Keratinocyte (primary cell): ENCODE results near the gene TIPARP. TPM values are rescaled to one million over a fixed set of nuclear protein-coding genes. Genes with fewer than 3 reads are reported as not detected.

Experiments
- DNase-seq: peaks from one replicate; pipeline ENCODE4 v3.0.0-alpha.2; 2011; ENCODE audit warnings: low read depth, missing footprints, low spot score
- FAIRE-seq: peaks from 2 replicates; lab custom pipeline; 2011; peaks lifted over from hg19 to GRCh38; lab: Jason Lieb, UNC
- H2AFZ ChIP-seq: 2 replicates; pipeline ENCODE4 v1.6.0; 2012; ENCODE audit warnings: low read length, control low read depth, inconsistent platforms; ENCODE audit not compliant: control insufficient read depth
- H3K27ac ChIP-seq: 2 replicates; pipeline ENCODE4 v1.5.1; 2011; ENCODE audit warnings: low read length; ENCODE audit not compliant: control insufficient read depth, insufficient read depth
- H3K27me3 ChIP-seq: 3 replicates; pipeline ENCODE4 v1.6.0; 2011; ENCODE audit warnings: low read length; ENCODE audit not compliant: control insufficient read depth, insufficient read depth; ENCODE audit errors: extremely low read depth
- H3K36me3 ChIP-seq, 2 experiments: 2 replicates in 1 of 2; 3 replicates in 1 of 2; pipeline ENCODE4 v1.5.1; 2011; ENCODE audit warnings: low read length in 2 of 2, mild to moderate bottlenecking in 1 of 2; ENCODE audit not compliant: control insufficient read depth in 2 of 2, insufficient read depth in 2 of 2; ENCODE audit errors: extremely low read depth in 1 of 2
- H3K4me1 ChIP-seq: 3 replicates; pipeline ENCODE4 v1.5.1; 2011; ENCODE audit warnings: low read length; ENCODE audit not compliant: control insufficient read depth, insufficient read depth; ENCODE audit errors: extremely low read depth
- H3K4me2 ChIP-seq: 3 replicates; pipeline ENCODE4 v1.6.0; 2011; ENCODE audit warnings: low read depth, low read length; ENCODE audit not compliant: control insufficient read depth, insufficient read depth; ENCODE audit errors: extremely low read depth
- H3K4me3 ChIP-seq, 3 experiments: fragments of 200-600 bp in 1 of 3; sonication (generic) in 1 of 3; 2 replicates in 2 of 3; 3 replicates in 1 of 3; pipeline ENCODE4 v1.5.1; 2011 to 2016; ENCODE audit warnings: low read length in 3 of 3, mild to moderate bottlenecking in 3 of 3, control low read depth in 2 of 3, inconsistent platforms in 1 of 3, low read depth in 1 of 3, mixed read lengths in 1 of 3, mixed run types in 1 of 3, moderate library complexity in 1 of 3; ENCODE audit not compliant: control insufficient read depth in 2 of 3, insufficient read depth in 2 of 3; ENCODE audit errors: extremely low read depth in 1 of 3
- H3K79me2 ChIP-seq: 2 replicates; pipeline ENCODE4 v1.6.0; 2012; ENCODE audit warnings: low read length; ENCODE audit not compliant: control insufficient read depth, insufficient read depth
- H3K9ac ChIP-seq: 3 replicates; pipeline ENCODE4 v1.6.0; 2011; ENCODE audit warnings: low read length; ENCODE audit not compliant: control insufficient read depth, insufficient read depth; ENCODE audit errors: extremely low read depth
- H3K9me1 ChIP-seq: 3 replicates; pipeline ENCODE4 v1.6.0; 2011; ENCODE audit warnings: low read length; ENCODE audit not compliant: control insufficient read depth, insufficient read depth; ENCODE audit errors: extremely low read depth
- H3K9me3 ChIP-seq: 2 replicates; pipeline ENCODE4 v1.5.1; 2012; ENCODE audit warnings: low read depth, low read length; ENCODE audit not compliant: control insufficient read depth
- H4K20me1 ChIP-seq: 3 replicates; pipeline ENCODE4 v1.6.0; 2011; ENCODE audit warnings: low read length; ENCODE audit not compliant: control insufficient read depth, insufficient read depth; ENCODE audit errors: extremely low read depth
- CTCF ChIP-seq, 3 experiments: IDR thresholded peaks in 1 of 3; conservative IDR thresholded peaks in 1 of 3; optimal IDR thresholded peaks in 1 of 3; 2 replicates in 2 of 3; 3 replicates in 1 of 3; pipeline versions ENCODE3 to v1.5.1; 2011; ENCODE audit warnings: low read length in 3 of 3, mild to moderate bottlenecking in 3 of 3, moderate library complexity in 2 of 3, control low read depth in 1 of 3, inconsistent platforms in 1 of 3; ENCODE audit not compliant: insufficient read depth in 2 of 3; ENCODE audit errors: extremely low read depth in 1 of 3
- EZH2 ChIP-seq: IDR thresholded peaks from one replicate; pipeline ENCODE4 v1.6.1; 2012; ENCODE audit warnings: inconsistent platforms, mild to moderate bottlenecking, low read length, moderate library complexity
- dilution Hi-C: fragments of 300-500 bp; cut with MboI; formaldehyde crosslinking; loops from one replicate; pipeline ENCODE4 v1.7.0; 2020; ENCODE audit warnings: low sequenced_read_pairs; ENCODE audit not compliant: extremely low pct_ligation_motif_present
- polyA plus RNA-seq, 5 experiments: library from polyadenylated mRNA; depleted of rRNA in 3 of 5; stranded (reverse) in 3 of 5; stranded (forward) in 1 of 5; unstranded in 1 of 5; fragments of >200 nt; gene quantifications; 1 replicate in 1 of 5; 2 replicates in 3 of 5; 3 replicates in 1 of 5; pipeline versions ENCODE4 v1.2.1 to v1.2.3, GENCODE V29; 2011 to 2012; ENCODE audit warnings: missing spikeins in 2 of 5, low read depth in 1 of 5, low replicate concordance in 1 of 5

TIPARP gene
- polyA plus RNA-seq, 1 donor (not counting 4 experiments of a cell fraction or from before 2014, with no cell fraction given), result 62.0 TPM

DNA sequence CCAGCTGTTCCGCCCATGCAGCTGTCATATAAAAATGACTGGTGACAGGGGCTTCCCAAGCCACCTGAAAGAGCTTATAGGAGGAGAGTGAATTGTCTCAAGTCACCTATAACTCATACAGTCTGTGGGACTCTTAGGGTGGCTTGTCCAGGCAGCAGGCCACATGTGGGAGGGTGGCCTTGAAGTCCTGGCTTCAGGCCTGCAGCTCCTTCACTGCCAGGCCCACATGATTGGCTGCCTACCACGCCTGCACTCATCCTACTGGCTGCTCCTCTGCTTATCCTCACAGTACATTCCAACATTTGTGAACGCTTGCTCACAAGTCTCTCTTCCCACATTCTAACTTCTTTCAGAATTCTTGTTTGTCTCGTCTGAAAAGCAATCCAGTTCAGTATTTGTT lies 41.1 kb upstream of the TIPARP start:
- Histone ChIP-seq H3K27ac (no peak overlapping the region), H3K9me3 (no peaks in the 10 kb centered on the region), H3K27me3 (no peaks in the 10 kb centered on the region), H3K79me2 (no peaks in the 10 kb centered on the region), H4K20me1 (no peaks in the 10 kb centered on the region), H3K4me2 (no peak overlapping the region), H3K4me3 (no peak overlapping the region), H3K9ac (no peak overlapping the region), H3K36me3 (no peaks in the 10 kb centered on the region), H3K9me1 (no peaks in the 10 kb centered on the region), H2AFZ (no peak overlapping the region), H3K4me1 (peaks cover 39% of the 10 kb centered on the region)
- TF ChIP-seq CTCF (optimal IDR thresholded peaks at IDR 0.05 in 1 of 3, IDR thresholded peaks at IDR 0.05 in 1 of 3, conservative IDR thresholded peaks at IDR 0.05 in 1 of 3; ENCODE audit: extremely low read depth in 1 of 3, insufficient read depth in 2 of 3, low read length in 3 of 3), result no peak
- dilution Hi-C loops, result no loop called here
- no peak for FAIRE-seq
- no peak for DNase-seq

DNA sequence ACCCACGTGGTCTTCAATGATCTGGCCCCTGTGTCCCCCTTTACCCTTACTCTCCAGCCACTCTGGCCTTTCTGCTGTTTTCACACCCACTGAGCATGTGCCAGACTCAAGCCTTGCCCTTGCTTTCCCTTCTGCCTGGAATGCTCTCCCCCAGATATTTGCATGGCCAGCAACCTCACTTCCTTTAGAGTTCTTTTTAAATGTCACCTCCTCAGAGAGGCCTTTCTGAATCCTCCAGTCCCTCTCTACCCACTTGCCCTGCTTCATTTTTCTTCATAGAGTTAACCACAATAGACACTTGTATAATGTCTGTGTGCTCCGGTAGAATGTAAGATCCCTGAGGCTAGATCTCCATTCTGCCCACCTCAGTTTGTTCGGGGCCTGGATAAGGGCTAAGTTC lies 39.4 kb upstream of the TIPARP start:
- dilution Hi-C loops, result no loop called here
- Histone ChIP-seq H3K27ac (no peak overlapping the region), H3K9me1 (no peaks in the 10 kb centered on the region), H3K4me2 (no peak overlapping the region), H2AFZ (no peak overlapping the region), H3K4me1 (peaks cover 24% of the 10 kb centered on the region), H3K79me2 (no peaks in the 10 kb centered on the region), H4K20me1 (no peaks in the 10 kb centered on the region), H3K9ac (no peak overlapping the region), H3K36me3 (no peaks in the 10 kb centered on the region), H3K4me3 (no peak overlapping the region), H3K27me3 (no peaks in the 10 kb centered on the region), H3K9me3 (no peaks in the 10 kb centered on the region)
- FAIRE-seq (no peak), DNase-seq (no peak)
- no peak for TF ChIP-seq EZH2

DNA sequence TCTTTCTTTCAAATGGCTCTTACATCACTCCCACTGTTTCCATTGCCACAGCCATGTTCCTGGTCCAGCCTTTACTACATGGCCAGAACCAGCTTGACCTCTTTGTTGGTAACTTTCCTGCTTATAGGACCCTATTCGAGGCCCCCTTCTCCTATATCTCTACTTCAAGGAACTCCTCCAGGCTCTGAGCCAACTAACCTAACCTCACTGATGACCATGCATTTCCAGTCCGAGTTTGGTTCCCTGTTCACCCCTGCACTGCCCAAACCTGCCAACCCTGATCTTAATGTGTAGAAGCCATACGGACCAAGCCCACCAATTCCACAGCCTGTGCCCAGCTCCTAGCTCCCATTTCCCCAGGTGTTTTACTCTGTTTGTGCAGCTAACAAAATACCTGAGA lies 38.4 kb upstream of the TIPARP start:
- DNase-seq (no peak), FAIRE-seq (no peak)
- no peak overlapping the region for H3K4me2 ChIP-seq
- no peak overlapping the region for H3K27ac ChIP-seq
- peaks cover 14% of the 10 kb centered on the region for H3K4me1 ChIP-seq
- no peak overlapping the region for H3K9ac ChIP-seq
- H3K9me1 ChIP-seq, result no peaks in the 10 kb centered on the region
- no peaks in the 10 kb centered on the region for H4K20me1 ChIP-seq
- H3K36me3 ChIP-seq, result no peaks in the 10 kb centered on the region
- H2AFZ ChIP-seq, result no peak overlapping the region
- TF ChIP-seq EZH2 (no peak), CTCF (optimal IDR thresholded peaks at IDR 0.05 in 1 of 3, IDR thresholded peaks at IDR 0.05 in 1 of 3, conservative IDR thresholded peaks at IDR 0.05 in 1 of 3; ENCODE audit: extremely low read depth in 1 of 3, insufficient read depth in 2 of 3, low read length in 3 of 3) (no peak)
- dilution Hi-C loops, result no loop called here
- H3K27me3 ChIP-seq, result no peaks in the 10 kb centered on the region
- no peak overlapping the region for H3K4me3 ChIP-seq
- no peaks in the 10 kb centered on the region for H3K9me3 ChIP-seq
- no peaks in the 10 kb centered on the region for H3K79me2 ChIP-seq
